HEK293 (cell line): ENCODE results near the gene PLEKHG2.
A peak's percentile ranks its signal among the peaks of the same experiment; 100 is the strongest.

Source experiments
- CTCF ChIA-PET: fragments of 350-600 bp; formaldehyde crosslinking; extraction: SDS; loops from one replicate; lab custom pipeline; 2021; ENCODE audit warnings: antibody characterized with exemption; lab: Yijun Ruan, JAX
- POLR2A ChIA-PET: fragments of 300-600 bp; formaldehyde crosslinking; extraction: SDS; loops from one replicate; lab custom pipeline; 2020; ENCODE audit warnings: antibody characterized with exemption, inconsistent platforms; lab: Yijun Ruan, JAX
- H3K27ac ChIP-seq: fragments of 200-500 bp; sonication (Bioruptor generic); 2 replicates; pipeline ENCODE4 v1.5.1; 2014; ENCODE audit warnings: low read depth, low read length, control low read depth, inconsistent platforms; ENCODE audit errors: extremely low read depth
- H3K36me3 ChIP-seq, 2 experiments: fragments of 200-500 bp in 1 of 2; sonication (Bioruptor generic) in 1 of 2; 1 replicate in 1 of 2; 2 replicates in 1 of 2; pipeline ENCODE4 v1.5.1; 2014 to 2017; ENCODE audit warnings: inconsistent platforms in 2 of 2, low read length in 2 of 2; ENCODE audit not compliant: control insufficient read depth in 2 of 2, insufficient read depth in 1 of 2
- H3K4me1 ChIP-seq: fragments of 200-500 bp; sonication (Bioruptor generic); 2 replicates; pipeline ENCODE4 v1.5.1; 2014; ENCODE audit warnings: mild to moderate bottlenecking, low read length, inconsistent platforms; ENCODE audit not compliant: control insufficient read depth, insufficient read depth
- H3K4me3 ChIP-seq: 2 replicates; pipeline ENCODE4 v1.5.1; 2011; ENCODE audit warnings: low read depth, mild to moderate bottlenecking, control low read depth, low read length, moderate library complexity
- H3K9me3 ChIP-seq: fragments of 200-500 bp; sonication (Bioruptor generic); 2 replicates; pipeline ENCODE4 v1.5.1; 2014; ENCODE audit warnings: low read depth, low read length, inconsistent platforms; ENCODE audit not compliant: control insufficient read depth, insufficient read depth
- CTCF ChIP-seq: fragments of 450-650 bp; formaldehyde crosslinking; IDR thresholded peaks from 2 replicates; pipeline ENCODE4 v1.5.1; 2016; ENCODE audit warnings: missing biosample characterization, missing genetic modification characterization
- GLI2 ChIP-seq: fragments of 450-650 bp; formaldehyde crosslinking; IDR thresholded peaks from 2 replicates; pipeline ENCODE4; 2017; ENCODE audit warnings: missing biosample characterization, missing genetic modification characterization, low read depth, borderline replicate concordance
- HOXC10 ChIP-seq: sonication (generic); formaldehyde crosslinking; IDR thresholded peaks from 2 replicates; pipeline ENCODE4 v1.8.1; 2023; ENCODE audit warnings: mild to moderate bottlenecking, missing genetic modification reagents
- PBX3 ChIP-seq: sonication (generic); formaldehyde crosslinking; IDR thresholded peaks from 2 replicates; pipeline ENCODE4 v1.8.1; 2022; ENCODE audit warnings: mild to moderate bottlenecking, moderate library complexity, missing genetic modification reagents
- TSHZ1 ChIP-seq: fragments of 450-650 bp; formaldehyde crosslinking; IDR thresholded peaks from 2 replicates; pipeline ENCODE4 v1.5.1; 2016; ENCODE audit warnings: missing biosample characterization, missing genetic modification characterization, borderline replicate concordance
- ZBTB20 ChIP-seq: fragments of 450-650 bp; formaldehyde crosslinking; IDR thresholded peaks from 2 replicates; pipeline ENCODE4 v1.5.1; 2016; ENCODE audit warnings: missing biosample characterization, missing genetic modification characterization
- ZBTB21 ChIP-seq: fragments of 450-650 bp; formaldehyde crosslinking; IDR thresholded peaks from 2 replicates; pipeline ENCODE4 v1.5.1; 2017; ENCODE audit warnings: missing biosample characterization, missing genetic modification characterization
- ZBTB48 ChIP-seq: fragments of 450-650 bp; formaldehyde crosslinking; IDR thresholded peaks from 2 replicates; pipeline ENCODE4 v1.5.1; 2016; ENCODE audit warnings: missing biosample characterization, missing genetic modification characterization
- ZBTB7A ChIP-seq: fragments of 450-650 bp; formaldehyde crosslinking; IDR thresholded peaks from 2 replicates; pipeline ENCODE4 v1.5.1; 2016; ENCODE audit warnings: low read depth, missing biosample characterization, missing genetic modification characterization
- ZNF112 ChIP-seq: fragments of 450-650 bp; formaldehyde crosslinking; IDR thresholded peaks from 2 replicates; pipeline ENCODE4 v1.5.0; 2017; ENCODE audit warnings: missing biosample characterization, missing genetic modification characterization
- ZNF214 ChIP-seq: fragments of 450-650 bp; formaldehyde crosslinking; IDR thresholded peaks from 2 replicates; pipeline ENCODE4 v1.5.1; 2017; ENCODE audit warnings: missing biosample characterization, mild to moderate bottlenecking, missing genetic modification characterization, borderline replicate concordance
- ZNF239 ChIP-seq: fragments of 450-650 bp; formaldehyde crosslinking; IDR thresholded peaks from 2 replicates; pipeline ENCODE4 v1.5.1; 2016; ENCODE audit warnings: missing biosample characterization, missing genetic modification characterization
- ZNF280C ChIP-seq: fragments of 450-650 bp; formaldehyde crosslinking; IDR thresholded peaks from 2 replicates; pipeline ENCODE4 v1.5.1; 2016; ENCODE audit warnings: missing biosample characterization, missing genetic modification characterization
- ZNF341 ChIP-seq: fragments of 450-650 bp; formaldehyde crosslinking; IDR thresholded peaks from 2 replicates; pipeline ENCODE4; 2016; ENCODE audit warnings: low read depth, missing biosample characterization, missing genetic modification characterization
- ZNF391 ChIP-seq: fragments of 450-650 bp; formaldehyde crosslinking; IDR thresholded peaks from 2 replicates; pipeline ENCODE4 v1.5.1; 2016; ENCODE audit warnings: low read depth, missing biosample characterization, missing genetic modification characterization, borderline replicate concordance
- ZNF514 ChIP-seq: fragments of 450-650 bp; formaldehyde crosslinking; IDR thresholded peaks from 2 replicates; pipeline ENCODE4 v1.5.1; 2016; ENCODE audit warnings: missing biosample characterization, missing genetic modification characterization
- ZNF555 ChIP-seq: fragments of 450-650 bp; formaldehyde crosslinking; conservative IDR thresholded peaks from 2 replicates; pipeline ENCODE4 v1.5.1; 2017; ENCODE audit warnings: missing biosample characterization, mild to moderate bottlenecking, missing genetic modification characterization, inconsistent platforms
- ZNF585B ChIP-seq: fragments of 450-650 bp; formaldehyde crosslinking; IDR thresholded peaks from 2 replicates; pipeline ENCODE4 v1.5.1; 2016; ENCODE audit warnings: missing biosample characterization, missing genetic modification characterization
- ZNF596 ChIP-seq: fragments of 450-650 bp; IDR thresholded peaks from 2 replicates; pipeline ENCODE4 v1.5.0; 2018; ENCODE audit warnings: missing biosample characterization, mild to moderate bottlenecking, missing genetic modification characterization, moderate library complexity
- ZNF623 ChIP-seq: fragments of 450-650 bp; formaldehyde crosslinking; IDR thresholded peaks from 2 replicates; pipeline ENCODE4 v1.5.1; 2016; ENCODE audit warnings: missing biosample characterization, missing genetic modification characterization
- ZNF624 ChIP-seq: fragments of 450-650 bp; formaldehyde crosslinking; IDR thresholded peaks from 2 replicates; pipeline ENCODE4 v1.5.1; 2017; ENCODE audit warnings: missing biosample characterization, missing genetic modification characterization
- ZNF670 ChIP-seq: fragments of 450-650 bp; formaldehyde crosslinking; IDR thresholded peaks from 2 replicates; pipeline ENCODE4 v1.5.1; 2016; ENCODE audit warnings: missing biosample characterization, missing genetic modification characterization, low read depth
- ZNF768 ChIP-seq: fragments of 450-650 bp; formaldehyde crosslinking; IDR thresholded peaks from 2 replicates; pipeline ENCODE4 v1.5.1; 2018; ENCODE audit warnings: missing biosample characterization, mild to moderate bottlenecking, missing genetic modification characterization
- ZNF776 ChIP-seq: fragments of 450-650 bp; formaldehyde crosslinking; IDR thresholded peaks from 2 replicates; pipeline ENCODE4 v1.5.0; 2017; ENCODE audit warnings: missing biosample characterization, missing genetic modification characterization, borderline replicate concordance
- ZNF791 ChIP-seq: fragments of 450-650 bp; formaldehyde crosslinking; IDR thresholded peaks from 2 replicates; pipeline ENCODE4 v1.5.1; 2016; ENCODE audit warnings: missing biosample characterization, missing genetic modification characterization
- ZNF792 ChIP-seq: fragments of 450-650 bp; formaldehyde crosslinking; IDR thresholded peaks from 2 replicates; pipeline ENCODE4 v1.5.1; 2016; ENCODE audit warnings: missing biosample characterization, missing genetic modification characterization
- ZSCAN16 ChIP-seq: fragments of 450-650 bp; formaldehyde crosslinking; IDR thresholded peaks from 2 replicates; pipeline ENCODE4 v1.5.1; 2016; ENCODE audit warnings: missing biosample characterization, missing genetic modification characterization
- ZSCAN30 ChIP-seq: fragments of 450-650 bp; IDR thresholded peaks from 2 replicates; pipeline ENCODE4 v1.5.1; 2018; ENCODE audit warnings: missing biosample characterization, mild to moderate bottlenecking, missing genetic modification characterization, moderate library complexity

The PLEKHG2 gene

GRCh38 chr19:39409208-39410016 is 3.1 kb upstream of the PLEKHG2 start:
- ChIA-PET CTCF (interaction anchor here (0.6 to 4.6 kb wide), 4 partner anchors 10 to 97 kb away, joined by 3 to 41 read pairs (median 4); no protein-coding TSS in a partner anchor), POLR2A (interaction anchor here (0.6 to 11.2 kb wide), 8 partner anchors 11 to 471 kb away, joined by 3 to 175 read pairs (median 4); partner anchors contain the start of genes MED29, PAF1, RPS16 and TIMM50)
- peaks cover 44% of the 10 kb centered on the region for H3K4me1 ChIP-seq
- H3K27ac ChIP-seq: peak overlapping the region; percentile 89
- peaks cover 3 to 4% of the 10 kb centered on the region in 2 experiments; a peak in 2 of 3 replicates for H3K36me3 ChIP-seq
- H3K9me3 ChIP-seq: no peaks in the 10 kb centered on the region
- H3K4me3 ChIP-seq: peak overlapping the region; percentile 51
- TF ChIP-seq CTCF (tag by site-specific recombination) (peak; percentile 60; the same call in 1 of the 2 replicates), ZNF239 (tag by site-specific recombination) (no peak), ZNF624 (tag by site-specific recombination) (no peak), ZNF776 (no peak), HOXC10 (no peak), ZSCAN30 (tag by site-specific recombination) (peak; percentile 91), ZNF596 (tag by site-specific recombination) (peak; percentile 35; the same call in 1 of the 2 replicates), ZNF280C (no peak), ZNF670 (tag by site-specific recombination) (no peak), ZNF791 (tag by site-specific recombination) (no peak), ZNF391 (tag by site-specific recombination) (peak; percentile 33; the same call in 1 of the 2 replicates), ZNF341 (peak; percentile 44), TSHZ1 (tag by site-specific recombination) (peak; percentile 86), ZBTB48 (tag by site-specific recombination) (no peak), ZNF555 (tag by site-specific recombination) (no peak), GLI2 (tag by site-specific recombination) (no peak), ZSCAN16 (tag by site-specific recombination) (no peak), ZNF585B (0 out of 2 replicates have a peak, but pooled peaks have one; percentile 15), ZNF514 (no peak), ZNF112 (tag by site-specific recombination) (no peak), PBX3 (CRISPR knock-in tag) (no peak), ZBTB21 (tag by site-specific recombination) (peak; percentile 91), ZNF768 (tag by site-specific recombination) (no peak), ZNF792 (tag by site-specific recombination) (no peak), ZBTB7A (peak; percentile 83), ZBTB20 (tag by site-specific recombination) (no peak), ZNF623 (tag by site-specific recombination) (peak; percentile 17; the same call in 1 of the 2 replicates), ZNF214 (tag by site-specific recombination) (no peak)
